GM19193 (cell line): Measurements from ENCODE around the gene ARTN.

ENCODE experiments used
- POLR2A ChIP-seq: IDR thresholded peaks from 4 replicates; pipeline ENCODE4 v1.6.1; 2011; ENCODE audit not compliant: insufficient read depth, insufficient read length; ENCODE audit errors: extremely low read depth

ARTN gene

DNA sequence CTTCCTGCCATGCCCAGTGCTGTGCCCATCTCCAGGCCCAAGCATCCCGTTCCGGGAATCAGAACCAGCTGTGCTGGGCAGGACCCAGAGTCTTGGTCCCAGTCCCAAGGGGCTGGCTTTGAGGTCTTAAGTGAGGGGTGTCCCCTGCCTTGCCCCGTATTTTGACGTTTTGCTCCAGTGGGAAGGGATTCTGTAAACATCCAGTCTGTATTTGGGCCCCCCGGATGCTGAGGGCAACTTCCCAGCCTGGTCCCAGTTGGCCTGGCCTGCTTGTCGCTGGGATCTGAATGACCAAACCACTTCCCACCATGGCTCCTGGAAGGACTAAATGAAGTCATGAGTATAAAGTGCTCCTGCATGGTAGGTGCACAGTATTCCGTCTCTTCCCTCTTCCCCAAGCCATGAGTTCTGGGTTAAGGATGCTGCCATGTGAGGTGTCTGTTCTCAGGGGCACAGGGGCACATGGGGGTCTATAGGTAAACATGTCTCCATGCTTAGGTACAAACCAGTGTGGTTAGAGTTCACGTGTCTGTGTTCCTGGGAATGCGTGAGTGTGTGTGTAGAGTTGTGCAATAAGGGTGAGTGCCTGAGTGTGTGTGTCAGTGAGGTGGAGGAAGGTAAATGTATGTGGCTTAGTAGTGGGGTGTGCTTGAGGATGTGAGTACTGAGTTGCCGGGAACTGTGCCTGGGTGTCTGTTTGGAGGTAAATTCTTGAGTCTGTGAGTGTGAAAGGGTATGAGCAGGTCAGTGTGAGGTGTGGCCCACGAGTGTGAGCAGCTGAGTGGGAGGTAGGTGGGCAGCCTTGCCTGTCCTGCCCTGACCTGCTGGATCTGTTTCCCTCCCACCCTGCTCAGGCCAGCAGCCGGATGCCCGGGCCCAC is 46.9 kb downstream of the ARTN start:
- no peak for TF ChIP-seq POLR2A

DNA sequence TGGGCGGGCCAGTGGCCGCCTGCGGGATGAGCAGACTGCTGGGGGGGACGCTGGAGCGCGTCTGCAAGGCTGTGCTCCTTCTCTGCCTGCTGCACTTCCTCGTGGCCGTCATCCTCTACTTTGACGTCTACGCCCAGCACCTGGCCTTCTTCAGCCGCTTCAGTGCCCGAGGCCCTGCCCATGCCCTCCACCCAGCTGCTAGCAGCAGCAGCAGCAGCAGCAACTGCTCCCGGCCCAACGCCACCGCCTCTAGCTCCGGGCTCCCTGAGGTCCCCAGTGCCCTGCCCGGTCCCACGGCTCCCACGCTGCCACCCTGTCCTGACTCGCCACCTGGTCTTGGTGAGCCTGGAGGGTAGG is 47.5 kb downstream of the ARTN start:
- no peak for TF ChIP-seq POLR2A

DNA sequence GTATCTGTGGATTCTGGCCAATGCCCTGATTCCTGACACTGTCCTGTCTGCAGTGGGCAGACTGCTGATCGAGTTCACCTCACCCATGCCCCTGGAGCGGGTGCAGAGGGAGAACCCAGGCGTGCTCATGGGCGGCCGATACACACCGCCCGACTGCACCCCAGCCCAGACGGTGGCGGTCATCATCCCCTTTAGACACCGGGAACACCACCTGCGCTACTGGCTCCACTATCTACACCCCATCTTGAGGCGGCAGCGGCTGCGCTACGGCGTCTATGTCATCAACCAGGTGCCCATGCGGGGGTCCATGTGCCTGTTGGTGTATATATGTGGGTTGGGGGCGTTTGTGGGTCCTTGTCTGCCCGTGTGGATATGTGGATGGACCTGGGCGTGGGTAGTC is 48.0 kb downstream of the ARTN start:
- TF ChIP-seq POLR2A, result no peak

DNA sequence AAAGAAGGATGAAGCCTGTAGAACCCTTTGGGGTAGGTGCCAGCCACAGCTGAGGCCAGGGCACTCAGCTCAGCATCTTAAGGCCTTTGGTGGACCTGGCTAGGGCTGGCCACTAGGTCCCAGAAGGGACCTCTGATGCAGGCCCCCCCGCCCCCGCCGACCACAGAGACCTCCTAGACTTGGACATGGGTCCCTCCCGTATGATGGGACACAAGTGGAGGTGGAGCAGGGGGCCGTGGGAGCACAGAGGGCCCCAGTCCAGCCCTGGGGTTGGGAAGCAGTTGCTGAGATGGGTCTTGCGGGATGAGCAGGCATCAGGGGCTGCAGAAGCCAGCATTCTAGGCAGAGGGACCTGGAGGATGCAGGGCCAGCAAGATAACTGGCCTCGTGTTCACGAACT is 48.6 kb downstream of the ARTN start:
- TF ChIP-seq POLR2A, result no peak

DNA sequence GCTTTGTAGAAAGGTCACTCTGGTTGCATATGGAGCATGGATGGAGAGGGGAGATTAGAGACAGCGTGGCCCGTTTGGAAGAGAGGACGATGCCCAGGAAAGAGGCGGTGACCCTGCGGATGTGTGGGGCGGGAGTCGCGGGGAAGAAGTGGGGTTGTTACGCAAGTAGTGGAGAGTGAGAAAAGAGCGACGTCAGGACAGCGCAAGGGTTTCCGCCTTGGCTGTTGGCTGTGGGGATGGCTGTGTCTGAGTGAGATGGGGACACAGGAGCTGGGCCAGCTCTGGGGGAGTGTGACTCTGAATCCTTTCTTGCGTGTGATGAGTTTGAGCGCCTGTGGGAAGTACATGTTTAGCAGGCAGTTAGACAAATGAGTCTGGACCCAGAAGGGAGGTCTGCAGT is 49.2 kb downstream of the ARTN start:
- no peak for TF ChIP-seq POLR2A

DNA sequence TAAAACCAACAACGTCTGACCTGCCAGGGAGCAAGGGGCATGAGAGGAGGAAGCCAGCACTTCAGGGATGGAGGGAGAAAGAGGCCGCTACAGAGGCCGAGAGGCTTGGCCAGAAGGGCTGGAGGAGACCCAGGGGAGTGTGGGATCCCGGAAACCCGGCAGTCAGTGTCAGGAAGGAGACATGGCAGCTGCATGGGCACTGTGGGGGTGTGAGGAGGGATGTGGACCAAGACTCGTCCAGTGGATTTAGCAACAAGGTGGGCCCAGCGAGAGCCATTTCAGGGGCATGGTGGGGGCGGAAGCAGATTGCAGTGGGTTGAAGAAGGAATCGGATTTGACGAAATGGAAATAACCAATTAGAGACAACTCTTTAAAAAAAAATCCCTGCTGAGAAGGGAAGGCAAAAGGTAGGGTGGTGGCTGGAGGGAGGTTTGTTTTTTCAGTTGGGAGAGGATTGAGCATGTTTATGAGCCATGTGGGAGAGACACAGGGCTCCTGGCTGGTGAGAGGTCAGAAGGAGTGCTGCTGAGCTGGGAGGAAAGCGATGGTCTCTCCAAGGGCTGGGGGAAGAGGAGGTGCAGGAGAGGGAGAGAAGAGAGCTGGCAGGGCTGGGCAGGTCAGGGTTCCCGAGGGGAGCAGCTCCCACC is 49.8 kb downstream of the ARTN start:
- TF ChIP-seq POLR2A, result no peak

DNA sequence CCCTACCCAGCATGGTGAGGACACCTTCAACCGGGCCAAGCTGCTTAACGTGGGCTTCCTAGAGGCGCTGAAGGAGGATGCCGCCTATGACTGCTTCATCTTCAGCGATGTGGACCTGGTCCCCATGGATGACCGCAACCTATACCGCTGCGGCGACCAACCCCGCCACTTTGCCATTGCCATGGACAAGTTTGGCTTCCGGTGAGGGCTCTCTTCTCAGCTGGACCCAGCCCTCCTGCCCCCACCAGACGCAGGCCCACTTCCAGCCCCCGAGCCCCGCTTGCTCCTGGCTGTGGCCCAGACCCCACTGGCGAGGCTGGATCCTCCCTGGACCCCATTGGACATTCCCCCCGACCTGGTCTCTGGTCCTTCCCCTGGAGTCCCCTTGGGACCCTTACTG is 51.3 kb downstream of the ARTN start:
- no peak for TF ChIP-seq POLR2A

DNA sequence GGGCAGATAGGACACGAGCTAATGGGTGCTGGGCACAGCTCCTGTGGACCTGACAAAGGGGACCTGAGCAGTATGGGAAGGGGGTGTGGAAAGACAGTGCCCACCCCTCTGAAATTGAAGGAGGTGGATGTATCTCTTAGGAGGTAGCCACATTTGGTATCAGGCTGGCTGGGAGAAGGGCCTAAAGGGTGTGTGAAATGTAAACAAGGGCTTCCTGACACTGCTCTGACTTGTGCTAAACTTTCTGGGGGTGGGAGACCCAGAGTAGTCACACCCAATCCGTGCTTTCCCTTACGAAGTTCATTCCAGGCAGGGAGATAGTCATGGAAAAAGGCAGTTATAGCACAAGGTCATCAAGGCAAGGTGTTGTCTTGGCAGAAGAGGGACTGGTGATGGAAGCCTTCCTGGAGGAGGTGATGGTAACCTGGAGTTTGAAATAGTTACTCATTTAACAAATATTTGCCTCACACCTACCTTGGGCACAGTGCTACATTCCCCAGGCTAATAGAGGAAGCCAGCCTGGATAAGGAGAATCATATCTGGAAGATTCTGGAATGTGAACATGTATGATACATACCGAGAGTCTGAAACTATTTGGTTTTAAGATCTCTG is 52.5 kb downstream of the ARTN start:
- TF ChIP-seq POLR2A, result no peak

DNA sequence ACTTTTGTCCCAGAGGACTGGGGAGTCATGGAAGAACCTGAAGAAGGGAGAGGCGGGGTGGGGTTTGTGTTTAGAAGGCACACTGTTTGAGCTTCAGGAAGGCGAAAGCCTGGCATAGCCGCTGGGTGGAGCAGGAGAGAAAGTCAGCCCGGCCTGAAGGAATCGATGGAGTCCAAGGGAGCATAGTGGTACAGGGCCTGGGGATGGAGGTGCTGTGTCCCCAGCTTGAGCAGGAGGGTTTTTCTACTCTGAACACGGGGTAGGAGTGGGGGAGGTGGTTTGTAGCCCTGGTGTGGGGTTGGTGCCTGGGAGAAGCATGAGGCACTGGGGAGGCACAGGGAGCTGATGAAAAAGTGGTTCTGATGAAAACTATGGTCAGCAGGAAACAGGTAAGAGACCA is 53.1 kb downstream of the ARTN start:
- no peak for TF ChIP-seq POLR2A
